Memory B cell (primary cell): ENCODE results near the gene FAIM.
A peak's percentile ranks its signal among the peaks of the same experiment; 100 is the strongest.
"Not testable (repeated sequence)": the region's sequence is repeated elsewhere in the genome, so short reads cannot be mapped to it uniquely, and the experiment has no call there.

Experiments used
- ATAC-seq: fragments of 150-1000 bp; cut with Tn5 transposase; 2 replicates; pipeline ENCODE4 v1.10.0; 2021; ENCODE audit warnings: low read depth, mild to moderate bottlenecking, moderate library complexity
- DNase-seq, 2 donors: peaks; one replicate each; pipeline ENCODE4 v3.0.0; 2022; ENCODE audit warnings: low spot score in 2 of 2
- H3K27ac Mint-ChIP-seq: one replicate; pipeline ENCODE4 v1.8.0; 2022; ENCODE audit warnings: mild to moderate bottlenecking, moderate library complexity, mixed read lengths
- H3K27me3 Mint-ChIP-seq: one replicate; pipeline ENCODE4 v1.8.0; 2022; ENCODE audit warnings: mixed read lengths
- H3K36me3 Mint-ChIP-seq: one replicate; pipeline ENCODE4 v1.8.0; 2022; ENCODE audit warnings: mild to moderate bottlenecking, mixed read lengths
- H3K4me1 Mint-ChIP-seq: one replicate; pipeline ENCODE4 v1.8.0; 2022; ENCODE audit warnings: mixed read lengths
- H3K4me3 Mint-ChIP-seq: one replicate; pipeline ENCODE4 v1.8.0; 2022; ENCODE audit warnings: mild to moderate bottlenecking, moderate library complexity, mixed read lengths
- H3K9me3 Mint-ChIP-seq: one replicate; pipeline ENCODE4 v1.8.0; 2022; ENCODE audit warnings: mixed read lengths

The FAIM gene

GRCh38 chr3:138593488-138594149 lies 15.0 kb upstream of the FAIM start:
- no peak for DNase-seq
- Mint-ChIP-seq H3K27me3 (no peaks in the 10 kb centered on the region), H3K4me1 (no peaks in the 10 kb centered on the region), H3K27ac (peak overlapping the region; percentile 96), H3K4me3 (peak overlapping the region; percentile 97), H3K36me3 (peaks cover 1% of the 10 kb centered on the region), H3K9me3 (no peaks in the 10 kb centered on the region)
- no peak for ATAC-seq

GRCh38 chr3:138594150-138594934 lies 14.2 kb upstream of the FAIM start, which contains the start of gene CEP70:
TSS of gene CEP70 (minus strand) at chr3:138594260. CDS start at chr3:138572927, 21,333 bp downstream.
- Mint-ChIP-seq H3K4me1 (no peaks in the 10 kb centered on the region), H3K9me3 (no peaks in the 10 kb centered on the region), H3K36me3 (no peaks in the 10 kb centered on the region), H3K27me3 (no peaks in the 10 kb centered on the region), H3K4me3 (peak within 1 kb of the TSS; percentile 97), H3K27ac (peak within 1 kb of the TSS; percentile 96)
- DNase-seq = peak; percentile 78 to 85
- ATAC-seq = peak; percentile 89

- H3K9me3 Mint-ChIP-seq = no peaks in the 10 kb centered on the region
- H3K27ac Mint-ChIP-seq = peak overlapping the region; percentile 96
- peak overlapping the region; percentile 97 for H3K4me3 Mint-ChIP-seq
- no peak for DNase-seq
- no peaks in the 10 kb centered on the region for H3K4me1 Mint-ChIP-seq
- H3K27me3 Mint-ChIP-seq = no peaks in the 10 kb centered on the region
- H3K36me3 Mint-ChIP-seq = no peaks in the 10 kb centered on the region
- no peak for ATAC-seq
These were observed 13.5 kb upstream of the FAIM start for GRCh38 chr3:138594935-138595610.

GRCh38 chr3:138597186-138597976 lies 11.2 kb upstream of the FAIM start:
- DNase-seq, H3K9me3 Mint-ChIP-seq, H3K4me1 Mint-ChIP-seq, H3K27ac Mint-ChIP-seq, H3K4me3 Mint-ChIP-seq, H3K27me3 Mint-ChIP-seq, ATAC-seq, H3K36me3 Mint-ChIP-seq: not testable (repeated sequence)

- Mint-ChIP-seq H3K4me3 (no peak overlapping the region), H3K36me3 (peaks cover 7% of the 10 kb centered on the region), H3K27me3 (peaks cover 1% of the 10 kb centered on the region), H3K4me1 (no peaks in the 10 kb centered on the region), H3K9me3 (no peaks in the 10 kb centered on the region), H3K27ac (no peak overlapping the region)
- DNase-seq (no peak), ATAC-seq (no peak)
These were observed 10.0 kb upstream of the FAIM start for GRCh38 chr3:138598534-138598933.

GRCh38 chr3:138600100-138600745 lies 8.3 kb upstream of the FAIM start:
- Mint-ChIP-seq H3K27ac (no peak overlapping the region), H3K4me1 (no peaks in the 10 kb centered on the region), H3K27me3 (peaks cover 1% of the 10 kb centered on the region), H3K36me3 (peaks cover 7% of the 10 kb centered on the region), H3K9me3 (no peaks in the 10 kb centered on the region), H3K4me3 (no peak overlapping the region)
- DNase-seq (no peak), ATAC-seq (no peak)

GRCh38 chr3:138601661-138602060 lies 6.9 kb upstream of the FAIM start:
- H3K27me3 Mint-ChIP-seq, H3K36me3 Mint-ChIP-seq, H3K27ac Mint-ChIP-seq, H3K4me3 Mint-ChIP-seq, DNase-seq, H3K4me1 Mint-ChIP-seq, H3K9me3 Mint-ChIP-seq, ATAC-seq: not testable (repeated sequence)

GRCh38 chr3:138604106-138604595 lies 4.4 kb upstream of the FAIM start:
- DNase-seq, H3K36me3 Mint-ChIP-seq, H3K9me3 Mint-ChIP-seq, ATAC-seq, H3K27me3 Mint-ChIP-seq, H3K4me3 Mint-ChIP-seq, H3K27ac Mint-ChIP-seq, H3K4me1 Mint-ChIP-seq: not testable (repeated sequence)

GRCh38 chr3:138609898-138610266 lies 1.3 kb downstream of the FAIM start:
- peak overlapping the region; percentile 97 for H3K4me3 Mint-ChIP-seq
- no peaks in the 10 kb centered on the region for H3K27me3 Mint-ChIP-seq
- DNase-seq = no peak
- H3K27ac Mint-ChIP-seq = peak overlapping the region; percentile 100
- H3K9me3 Mint-ChIP-seq = no peaks in the 10 kb centered on the region
- no peak for ATAC-seq
- peaks cover 20% of the 10 kb centered on the region for H3K4me1 Mint-ChIP-seq
- H3K36me3 Mint-ChIP-seq = peaks cover 2% of the 10 kb centered on the region

GRCh38 chr3:138615462-138615861 lies 6.9 kb downstream of the FAIM start:
- Mint-ChIP-seq H3K27me3 (no peaks in the 10 kb centered on the region), H3K4me3 (no peak overlapping the region), H3K36me3 (no peaks in the 10 kb centered on the region), H3K9me3 (no peaks in the 10 kb centered on the region), H3K27ac (no peak overlapping the region), H3K4me1 (peaks cover 14% of the 10 kb centered on the region)
- ATAC-seq (no peak), DNase-seq (no peak)

GRCh38 chr3:138620431-138620830 lies 11.9 kb downstream of the FAIM start:
- ATAC-seq (no peak), DNase-seq (no peak)
- Mint-ChIP-seq H3K4me3 (no peak overlapping the region), H3K27ac (no peak overlapping the region), H3K36me3 (peaks cover 6% of the 10 kb centered on the region), H3K9me3 (no peaks in the 10 kb centered on the region), H3K27me3 (no peaks in the 10 kb centered on the region), H3K4me1 (peaks cover 10% of the 10 kb centered on the region)

GRCh38 chr3:138624518-138624917 lies 15.9 kb downstream of the FAIM start:
- peaks cover 2% of the 10 kb centered on the region for H3K4me1 Mint-ChIP-seq
- no peaks in the 10 kb centered on the region for H3K9me3 Mint-ChIP-seq
- H3K36me3 Mint-ChIP-seq = peaks cover 16% of the 10 kb centered on the region
- H3K27ac Mint-ChIP-seq = no peak overlapping the region
- ATAC-seq = no peak
- no peak for DNase-seq
- H3K27me3 Mint-ChIP-seq = no peaks in the 10 kb centered on the region
- H3K4me3 Mint-ChIP-seq = no peak overlapping the region

GRCh38 chr3:138625707-138626365 lies 17.3 kb downstream of the FAIM start:
- Mint-ChIP-seq H3K27ac (no peak overlapping the region), H3K4me3 (no peak overlapping the region), H3K4me1 (no peaks in the 10 kb centered on the region), H3K9me3 (no peaks in the 10 kb centered on the region), H3K27me3 (no peaks in the 10 kb centered on the region), H3K36me3 (peaks cover 20% of the 10 kb centered on the region)
- no peak for DNase-seq
- ATAC-seq = no peak
